ENCODE results near the gene TRPV4.

The TRPV4 gene

DNA sequence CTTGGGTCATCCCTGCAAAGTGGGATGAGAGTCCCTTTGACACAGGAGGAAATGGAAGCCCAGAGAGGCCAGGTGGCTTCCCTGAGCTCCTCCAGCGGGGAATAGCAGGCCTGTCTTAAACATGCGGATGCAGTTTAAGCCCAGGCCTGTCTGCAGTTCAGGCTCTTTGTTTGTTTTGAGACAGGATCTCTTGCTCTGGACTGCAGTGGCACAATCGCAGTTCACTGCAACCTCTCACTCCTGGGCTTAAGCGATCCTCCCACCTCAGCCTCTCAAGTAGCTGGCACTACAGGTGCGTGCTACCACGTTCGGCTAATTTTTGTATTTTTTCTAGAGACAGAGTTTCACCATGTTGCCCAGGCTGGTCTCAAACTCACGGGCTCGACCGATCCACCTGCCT, 3.5 kb downstream of the TRPV4 start:
- no peak for DNase-seq (ENCODE audit: low read depth in 1 of 2, low spot score in 1 of 2)

DNA sequence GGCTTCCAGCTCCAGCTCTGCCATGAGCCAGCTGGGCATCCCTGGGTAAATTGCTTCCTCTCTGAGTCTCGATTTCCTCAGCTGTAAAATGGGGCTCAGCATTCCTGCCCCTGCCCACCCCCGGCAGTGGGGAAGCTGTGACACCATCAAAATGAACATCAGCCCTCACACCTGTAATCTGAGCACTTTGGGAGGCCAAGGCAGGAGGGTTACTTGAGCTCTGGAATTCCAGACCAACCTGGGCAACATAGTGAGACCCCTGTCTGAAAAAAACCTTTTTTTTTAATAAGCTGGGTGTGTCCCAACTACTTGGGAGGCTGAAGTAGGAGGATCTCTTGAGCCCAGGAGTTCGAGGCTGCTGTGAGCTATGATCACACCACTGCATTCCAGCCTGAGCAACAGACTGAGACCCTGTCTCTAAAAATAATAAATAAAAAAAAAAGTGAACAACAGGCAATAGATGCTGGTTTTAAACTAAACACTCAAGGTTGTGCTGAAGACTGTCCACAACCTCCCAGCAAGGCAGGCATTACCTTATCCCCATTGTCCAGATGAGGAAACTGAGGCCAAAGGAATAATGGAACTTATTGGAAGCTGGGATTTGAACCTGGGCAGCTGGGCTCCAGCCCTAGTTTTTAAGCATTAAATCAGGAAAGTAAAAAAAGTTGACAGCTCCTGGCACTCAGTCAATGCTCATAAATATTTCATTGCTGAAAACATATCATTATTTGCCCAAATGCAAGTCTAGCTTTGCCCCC, 4.3 kb downstream of the TRPV4 start:
- no peak for DNase-seq (ENCODE audit: low read depth in 1 of 2, low spot score in 1 of 2)

DNA sequence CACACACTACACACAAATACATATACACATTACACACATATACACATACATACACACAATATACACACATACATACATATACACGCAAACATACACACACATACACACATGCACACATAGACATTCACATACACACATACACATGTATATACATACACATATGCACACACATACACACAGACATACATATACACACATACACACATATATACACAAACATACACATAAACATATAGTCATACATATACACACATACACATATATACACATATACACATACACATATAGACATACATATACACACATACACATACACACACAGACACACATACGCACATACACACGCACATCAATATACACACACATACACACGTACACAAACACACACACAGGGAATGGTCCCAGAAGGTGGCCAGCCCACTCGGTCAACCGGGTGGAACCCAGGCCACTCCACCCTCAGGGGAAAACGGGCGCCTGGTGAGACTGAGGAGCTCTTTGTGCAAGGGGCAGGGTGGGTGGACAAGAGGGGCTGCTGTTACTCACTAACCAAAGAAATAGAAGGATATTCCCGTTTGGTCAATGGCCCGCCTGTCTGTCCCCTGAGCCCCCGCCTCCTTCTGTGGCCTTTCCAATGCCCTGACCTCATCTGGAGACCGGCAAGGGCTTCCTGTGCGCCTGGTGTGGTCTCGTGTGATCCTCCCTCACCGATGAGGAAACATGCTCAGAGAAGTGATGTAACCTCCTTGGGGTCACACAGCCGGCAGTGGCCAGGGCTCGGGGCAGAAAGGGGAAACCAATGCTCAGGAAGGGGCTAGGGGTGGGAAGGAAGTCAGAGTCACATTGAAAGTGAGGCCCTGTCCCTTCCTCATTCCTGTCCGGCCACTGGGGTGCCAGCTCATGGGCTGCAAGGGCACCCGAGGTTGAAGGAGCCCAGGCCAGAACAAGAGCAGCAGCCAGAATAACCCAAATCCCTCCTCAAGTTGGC, 5.3 kb downstream of the TRPV4 start:
- no peak for DNase-seq (ENCODE audit: low read depth in 1 of 2, low spot score in 1 of 2)

DNA sequence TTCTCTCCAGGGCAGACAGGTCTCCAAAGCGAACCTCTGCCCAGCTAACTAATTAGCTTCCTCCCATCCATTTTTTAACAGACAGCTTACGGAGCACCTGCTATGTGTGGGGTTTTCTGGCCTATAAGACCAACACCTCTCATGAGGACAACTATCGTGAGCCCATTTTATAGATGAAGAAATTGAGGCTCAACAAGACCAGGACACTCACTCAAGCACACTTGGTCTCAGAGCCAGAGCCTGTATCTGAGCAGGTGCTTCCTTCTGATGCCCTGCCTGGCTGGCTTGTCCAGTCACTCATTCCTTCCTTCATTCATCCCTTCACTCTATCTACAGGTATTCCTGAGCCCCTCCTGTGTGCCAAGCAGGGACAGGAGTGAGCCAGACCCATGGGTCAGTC, 6.1 kb downstream of the TRPV4 start:
- no peak for DNase-seq (ENCODE audit: low read depth in 1 of 2, low spot score in 1 of 2)

DNA sequence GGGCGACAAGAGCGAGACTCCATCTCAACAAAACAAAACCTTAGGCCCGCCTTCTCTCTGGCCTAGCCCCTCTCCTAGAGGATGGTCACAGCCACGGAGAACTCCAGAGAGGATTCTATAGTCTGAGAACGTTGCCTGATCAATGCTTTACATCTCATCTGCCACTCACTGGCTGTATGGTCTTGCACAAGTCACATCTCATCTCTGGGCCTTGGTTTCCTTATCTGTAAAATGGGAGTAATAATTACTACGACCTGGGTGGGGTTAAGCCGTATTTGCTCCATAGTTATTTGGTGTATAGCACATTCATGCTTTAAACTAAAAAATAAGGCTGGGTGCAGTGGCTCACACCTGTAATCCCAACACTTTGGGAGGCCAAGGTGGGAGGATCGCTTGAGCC, 8.5 kb downstream of the TRPV4 start:
- no peak for DNase-seq (ENCODE audit: low read depth in 1 of 2, low spot score in 1 of 2)

DNA sequence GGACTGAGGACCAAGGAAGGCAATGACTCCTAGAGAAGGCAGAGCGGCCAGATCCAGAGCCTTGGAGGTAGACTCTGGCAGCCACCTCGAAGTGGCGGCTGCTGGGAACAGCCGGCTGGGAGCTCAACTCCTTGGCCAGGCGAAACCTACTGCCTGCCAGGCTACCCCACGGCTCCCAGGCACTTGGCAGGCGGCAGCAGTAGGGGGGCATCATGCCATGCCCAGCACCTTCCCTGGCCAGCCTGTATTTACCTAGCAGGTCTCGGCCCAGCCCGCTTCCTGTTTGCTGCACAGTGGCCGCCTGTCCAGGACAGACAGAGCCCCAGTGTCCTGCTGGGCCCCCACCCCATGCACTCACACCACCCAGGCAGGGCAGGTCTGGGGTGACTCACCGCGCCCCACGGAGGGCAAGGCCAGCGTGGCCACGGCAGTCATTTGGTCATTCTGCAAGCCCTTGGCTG, 10.2 kb downstream of the TRPV4 start:
- DNase-seq (ENCODE audit: low read depth in 1 of 2, low spot score in 1 of 2), result no peak

DNA sequence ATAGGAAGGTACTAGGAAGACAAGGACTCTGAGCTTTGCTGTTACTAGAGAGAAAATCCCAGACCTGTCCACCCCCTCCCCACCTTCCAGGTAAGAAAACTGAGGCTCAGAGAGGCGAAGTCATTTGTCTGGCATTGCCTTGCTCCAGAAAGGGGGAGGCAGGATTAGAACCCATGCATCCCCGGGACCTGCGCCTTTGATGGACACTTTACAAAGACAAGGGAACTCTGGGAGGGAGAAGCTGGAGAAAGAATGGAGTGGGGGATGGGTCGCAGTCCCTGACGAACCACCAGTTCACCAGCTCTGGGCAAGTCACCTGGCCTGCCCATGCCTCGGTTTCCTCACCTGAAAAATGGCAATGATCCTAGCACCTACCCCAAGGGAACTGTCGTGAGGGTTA, 10.8 kb downstream of the TRPV4 start:
- DNase-seq (ENCODE audit: low read depth in 1 of 2, low spot score in 1 of 2), result no peak

DNA sequence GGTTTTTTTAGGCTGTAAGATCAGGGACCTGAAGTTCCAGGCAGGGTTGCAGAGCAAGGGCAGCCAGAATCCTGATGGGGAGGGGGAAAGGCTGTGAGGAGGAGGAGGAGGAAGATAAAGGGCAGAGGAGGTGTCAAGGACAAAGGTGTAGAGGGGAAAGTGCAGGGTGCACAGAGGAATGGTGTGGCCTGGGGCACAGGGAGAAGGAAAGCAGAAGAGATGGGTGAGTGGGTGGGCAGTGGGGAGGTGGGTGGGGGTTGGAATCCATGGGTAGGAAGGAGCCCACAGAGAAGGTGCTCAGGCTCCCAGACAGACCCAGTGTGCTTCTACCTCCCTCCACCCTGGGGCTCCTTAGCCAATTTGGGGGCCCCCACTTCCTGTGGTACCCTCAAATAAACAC, 11.2 kb downstream of the TRPV4 start:
- no peak for DNase-seq (ENCODE audit: low read depth in 1 of 2, low spot score in 1 of 2)

DNA sequence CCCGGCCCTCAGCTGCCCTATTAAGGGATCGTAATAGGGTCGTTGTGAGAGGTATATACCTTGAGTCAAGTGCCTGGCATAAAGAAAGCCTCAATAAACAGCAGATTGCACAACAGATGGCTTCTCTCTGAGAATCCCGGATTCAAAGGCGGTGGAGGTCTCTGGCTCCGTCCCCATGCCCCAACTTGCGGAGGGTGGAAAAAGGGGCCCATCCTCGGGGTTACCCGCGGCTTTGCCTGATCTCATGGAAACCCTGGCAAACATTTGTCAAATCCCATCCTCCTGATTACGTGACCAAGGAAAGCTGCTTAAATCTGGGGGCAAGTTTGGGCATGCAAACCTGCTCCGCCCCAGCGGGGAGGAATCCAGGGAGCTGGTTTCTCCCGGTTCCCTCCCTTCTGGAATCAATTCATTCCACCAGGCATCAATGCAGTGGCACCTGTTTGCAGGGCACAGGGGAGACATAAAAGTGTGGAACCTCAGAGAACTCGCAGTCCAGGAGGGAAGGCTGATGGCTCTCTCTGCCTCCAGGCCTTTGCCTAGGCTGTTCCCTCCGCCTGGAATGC, 12.3 kb downstream of the TRPV4 start:
- no peak for DNase-seq (ENCODE audit: low read depth in 1 of 2, low spot score in 1 of 2)

DNA sequence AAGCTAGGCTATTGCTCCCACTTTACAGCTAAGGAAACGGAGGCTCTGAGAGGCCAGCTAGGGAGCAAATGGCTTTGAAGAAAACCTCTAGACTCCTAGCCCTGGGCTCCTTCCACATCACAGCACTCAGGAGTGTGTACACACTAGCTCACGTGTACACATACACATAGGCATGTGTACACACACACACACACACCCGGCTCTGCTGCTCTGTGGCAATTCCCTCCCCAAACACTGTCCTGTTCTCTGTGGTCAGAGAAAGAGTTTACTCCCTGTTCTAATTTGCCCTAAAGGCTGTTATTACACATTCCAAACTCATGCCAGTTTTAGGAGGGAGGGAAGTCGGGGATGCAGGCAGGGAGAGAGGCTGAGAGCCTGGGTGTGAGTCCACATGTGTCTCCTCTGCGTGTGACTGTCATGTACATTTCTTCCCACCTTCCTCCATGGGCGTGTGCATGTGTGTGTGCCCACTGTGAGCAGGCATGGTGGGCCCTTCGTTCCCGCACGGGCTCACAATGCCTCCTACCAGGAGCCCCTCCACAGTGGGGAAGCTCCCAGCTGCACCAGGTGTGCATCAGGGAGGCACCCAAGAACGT, 14.2 kb downstream of the TRPV4 start:
- DNase-seq (ENCODE audit: low read depth in 1 of 2, low spot score in 1 of 2), result no peak

DNA sequence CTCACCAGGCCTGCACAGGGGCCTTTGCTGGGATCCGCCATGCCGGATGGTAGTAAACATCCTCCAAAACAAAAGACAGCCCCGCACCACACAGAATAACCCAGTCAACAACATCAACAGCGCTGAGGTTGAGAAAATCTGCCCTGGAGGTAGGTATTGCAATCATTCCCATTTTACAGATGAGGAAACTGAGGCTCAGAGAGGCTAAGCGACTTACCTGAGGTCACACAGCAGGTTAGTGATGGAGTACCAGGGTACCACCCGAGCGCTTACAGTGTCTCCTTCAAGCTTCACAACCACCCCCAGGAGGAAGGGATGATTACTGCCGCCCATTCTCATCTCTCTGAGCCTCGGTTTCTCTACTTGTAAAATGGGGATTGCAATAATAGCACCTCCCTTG, 14.9 kb downstream of the TRPV4 start:
- DNase-seq (ENCODE audit: low read depth in 1 of 2, low spot score in 1 of 2), result no peak

DNA sequence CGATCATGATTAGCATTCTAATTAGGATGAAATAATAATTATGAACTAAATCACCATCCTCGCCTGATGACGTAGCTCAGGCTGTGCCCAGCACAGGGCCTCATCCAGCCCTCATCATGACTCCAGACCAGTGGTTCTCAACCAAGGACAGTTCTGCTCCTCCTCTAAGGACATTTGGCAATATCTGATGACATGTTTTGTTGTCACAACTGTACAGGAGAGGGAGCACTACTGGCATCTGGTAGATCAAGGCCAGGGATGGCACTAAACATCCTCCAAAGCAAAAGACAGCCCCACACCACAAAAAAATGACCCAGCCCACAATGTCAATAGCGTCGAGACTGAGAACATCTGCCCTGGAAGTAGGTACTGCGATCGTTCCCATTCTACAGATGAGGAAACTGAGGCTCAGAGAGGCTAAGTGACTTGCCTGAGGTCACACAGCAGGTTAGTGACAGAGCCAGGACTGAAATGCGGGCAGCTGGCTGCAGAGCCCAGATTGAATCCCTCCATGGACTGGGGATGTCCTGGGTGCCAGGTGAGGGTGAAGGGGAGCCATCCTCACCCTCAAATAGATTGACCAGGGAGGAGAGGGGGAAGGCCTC, 15.5 kb downstream of the TRPV4 start:
- no peak for DNase-seq (ENCODE audit: low read depth in 1 of 2, low spot score in 1 of 2)

DNA sequence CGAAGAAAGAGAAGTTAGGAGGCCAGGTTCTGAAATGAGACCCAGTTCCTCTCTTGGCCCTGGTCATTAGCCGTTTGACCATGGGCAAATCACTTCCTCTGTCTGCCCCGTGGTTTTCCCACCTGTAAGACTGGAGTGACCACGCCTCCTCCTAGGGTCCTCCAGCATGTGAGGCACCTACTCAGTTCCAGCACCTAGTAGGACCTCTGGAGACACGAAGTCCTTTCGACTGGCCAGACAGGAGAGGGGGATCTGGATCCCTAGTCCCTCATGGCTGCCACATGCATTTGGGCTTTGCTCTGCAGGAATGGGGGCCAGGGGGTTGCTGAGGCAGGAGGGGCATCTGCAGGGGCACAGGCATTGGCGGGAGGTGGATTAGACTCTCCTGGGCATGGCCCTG, 16.3 kb downstream of the TRPV4 start:
- no peak for DNase-seq (ENCODE audit: low read depth in 1 of 2, low spot score in 1 of 2)

DNA sequence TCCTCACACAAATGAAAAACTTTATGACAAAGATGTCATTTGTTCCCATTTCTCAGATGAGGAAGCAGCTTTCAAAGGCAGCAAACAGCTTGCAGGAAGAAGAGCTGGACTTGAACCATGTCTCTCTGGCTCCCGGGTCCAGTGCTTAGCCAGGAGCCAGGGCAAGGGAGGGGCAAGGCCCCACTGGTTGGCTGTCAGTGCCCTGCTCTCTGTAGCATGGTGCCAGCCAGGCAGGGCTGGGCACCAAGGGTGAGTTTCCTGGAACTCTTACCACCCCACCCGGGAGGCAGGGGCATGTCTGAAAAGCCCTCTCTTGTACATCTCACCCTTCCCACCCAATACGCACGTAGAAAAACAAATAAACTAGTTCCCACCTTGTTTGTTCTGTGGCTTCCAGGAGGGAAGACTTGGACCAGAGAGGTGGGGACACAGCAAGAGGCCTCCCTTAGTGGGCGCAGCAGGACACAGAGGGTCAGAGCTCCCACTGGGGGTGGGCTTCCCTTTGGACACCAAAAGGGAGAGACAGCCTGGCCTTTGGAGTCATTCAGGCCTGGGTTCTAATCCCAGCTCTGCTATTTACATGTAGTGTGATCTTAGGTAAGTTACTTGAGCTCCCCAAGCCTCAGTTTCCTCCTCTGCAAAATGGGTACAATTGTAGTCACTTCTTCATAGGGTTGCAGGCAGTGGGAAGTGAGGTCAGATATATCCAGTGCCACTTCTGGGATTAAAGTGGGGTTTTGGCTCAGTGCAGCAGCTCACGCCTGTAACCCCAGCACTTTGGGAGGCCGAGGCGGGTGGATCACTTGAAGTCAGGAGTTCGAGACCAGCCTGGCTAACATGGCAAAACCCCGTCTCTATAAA, 17.2 kb downstream of the TRPV4 start:
- no peak for DNase-seq (ENCODE audit: low read depth in 1 of 2, low spot score in 1 of 2)

DNA sequence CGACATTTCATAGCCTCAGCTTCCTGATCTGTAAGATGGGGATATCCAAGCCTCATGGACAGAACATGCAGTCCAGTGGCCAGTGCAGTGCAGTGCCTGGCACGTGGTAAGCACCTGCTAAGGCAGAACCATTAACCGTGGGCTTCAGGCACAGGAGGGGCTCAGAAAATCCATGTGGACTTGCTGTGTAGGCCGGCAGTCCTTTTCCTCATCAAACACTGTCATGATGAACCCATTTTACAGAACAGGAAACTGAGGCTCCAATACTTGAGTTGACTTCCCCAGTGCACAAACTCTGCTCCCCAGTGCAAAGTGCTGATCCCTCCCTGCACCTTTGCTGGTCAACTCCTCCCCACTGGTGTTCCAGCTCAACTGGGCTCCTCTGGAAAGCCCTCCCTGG, 18.0 kb downstream of the TRPV4 start:
- DNase-seq (ENCODE audit: low read depth in 1 of 2, low spot score in 1 of 2), result no peak

DNA sequence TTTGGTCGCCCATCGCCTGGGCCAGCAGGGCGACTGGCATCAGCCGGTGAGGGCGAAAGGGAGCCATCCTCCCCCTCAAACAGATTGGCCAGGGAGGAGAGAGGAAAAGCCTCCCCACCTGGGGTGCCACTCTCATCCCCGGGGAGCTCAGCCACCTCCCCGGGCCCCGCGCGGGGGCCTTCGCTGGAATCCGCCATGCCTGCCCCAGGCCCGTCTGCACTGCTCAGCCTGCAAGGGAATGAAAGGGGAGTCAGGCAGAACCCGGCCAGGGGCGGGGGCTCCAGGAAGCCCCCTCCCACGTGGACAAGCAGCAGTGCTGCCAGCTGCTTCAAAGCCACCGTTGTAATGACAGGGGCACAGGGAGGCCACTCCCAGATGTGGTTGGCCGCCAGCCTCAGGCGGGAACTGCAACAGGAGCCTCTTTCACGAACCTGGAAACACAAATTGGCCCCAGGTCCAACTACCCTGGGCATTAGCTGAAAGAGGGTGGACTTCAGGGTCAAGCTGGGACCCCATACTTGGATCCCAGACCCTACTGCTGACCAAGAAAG, 18.5 kb downstream of the TRPV4 start:
- DNase-seq (ENCODE audit: low read depth in 1 of 2, low spot score in 1 of 2), result no peak

DNA sequence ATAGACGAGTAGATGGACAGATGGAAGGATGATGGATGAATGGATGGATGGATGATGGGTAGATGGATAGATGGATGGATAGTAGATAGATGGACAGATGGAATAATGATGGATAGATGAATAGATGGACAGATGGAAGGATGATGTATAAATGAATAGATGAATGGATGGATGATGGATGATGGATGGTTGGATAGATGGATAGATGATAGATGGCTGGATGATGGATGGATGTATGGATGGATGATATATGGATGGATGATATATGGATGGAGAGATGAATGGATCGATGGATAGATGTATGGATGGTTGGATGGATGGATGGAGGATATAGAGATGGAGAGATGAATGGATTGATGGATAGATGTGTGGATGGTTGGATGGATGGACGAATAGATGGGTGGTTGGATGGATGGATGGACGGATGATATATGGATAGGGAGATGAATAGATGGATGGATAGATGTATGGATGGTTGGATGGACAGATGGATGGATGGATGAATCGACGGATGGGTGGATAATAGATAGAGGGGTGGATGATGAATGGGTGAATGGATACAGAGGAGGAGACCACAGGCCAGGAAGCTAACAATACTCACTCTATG, 19.3 kb downstream of the TRPV4 start:
- no peak for DNase-seq (ENCODE audit: low read depth in 1 of 2, low spot score in 1 of 2)

DNA sequence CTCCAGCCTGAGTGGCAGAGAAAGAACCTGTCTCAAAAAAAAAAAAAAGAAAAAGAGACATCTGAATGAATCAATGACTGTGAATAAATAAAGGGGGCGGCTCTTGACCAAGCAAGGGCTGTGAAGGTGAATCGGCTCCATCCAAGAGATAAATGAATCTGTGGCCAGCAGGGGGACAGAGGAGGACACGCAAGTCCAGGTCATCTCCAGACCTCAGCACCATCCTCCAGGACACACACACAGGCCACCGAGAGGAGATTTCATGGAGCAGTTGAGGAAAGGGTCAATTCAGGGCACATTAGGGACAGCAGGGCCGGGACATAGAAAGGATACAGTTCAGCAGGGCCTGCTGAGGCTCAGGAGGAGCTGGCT, 21.6 kb downstream of the TRPV4 start:
- no peak for DNase-seq (ENCODE audit: low read depth in 1 of 2, low spot score in 1 of 2)

DNA sequence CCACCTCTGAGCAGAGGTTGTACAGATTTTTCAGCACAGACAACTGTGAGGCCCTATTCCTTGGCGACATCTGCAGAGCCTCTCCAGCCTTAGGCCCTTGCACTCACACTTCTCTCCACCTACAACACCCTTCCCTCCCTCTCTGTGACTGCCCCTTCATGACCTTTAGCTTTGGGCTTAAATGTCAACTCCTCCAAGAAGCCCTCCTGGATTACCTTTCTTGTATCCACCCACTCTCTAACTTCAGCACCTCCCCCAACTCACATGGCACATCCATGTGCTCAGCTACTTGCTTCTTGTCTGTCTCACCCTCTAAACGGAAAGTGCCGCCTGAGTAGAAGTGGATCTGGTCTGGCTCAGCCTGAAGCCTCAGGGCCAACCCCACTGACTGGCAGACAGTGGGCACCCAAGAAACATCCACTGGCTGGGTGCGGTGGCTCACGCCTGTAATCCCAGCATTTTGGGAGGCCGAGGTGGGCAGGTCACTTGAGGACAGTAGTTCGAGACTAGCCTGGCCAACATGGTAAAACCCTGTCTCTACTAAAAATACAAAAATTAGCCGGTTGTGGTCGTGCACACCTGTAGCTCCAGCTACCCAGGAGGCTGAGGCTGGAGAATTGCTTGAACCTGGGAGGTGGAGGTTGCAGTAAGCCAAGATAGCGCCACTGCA, 22.1 kb downstream of the TRPV4 start:
- no peak for DNase-seq (ENCODE audit: low read depth in 1 of 2, low spot score in 1 of 2)
